Measurements from ENCODE around the gene NYAP1. TPM values are rescaled to one million over a fixed set of nuclear protein-coding genes. Genes with fewer than 3 reads are reported as not detected.
"Not testable (repeated sequence)": the region's sequence is repeated elsewhere in the genome, so short reads cannot be mapped to it uniquely, and the experiment has no call there.

NYAP1 gene
- total RNA-seq, 1 donor from 2014 or later = 3.1 TPM

GRCh38 chr7:100540073-100540723, 56.5 kb downstream of the NYAP1 start:
- Histone ChIP-seq H3K36me3 (ENCODE audit: control insufficient read depth in 3 of 3, insufficient read depth in 3 of 3, low read length in 3 of 3) (no peaks in the 10 kb centered on the region), H3K9ac (ENCODE audit: low read depth in 1 of 3, low read length in 3 of 3) (peak overlapping the region; percentile 45 to 66 (median 51)), H3K4me1 (ENCODE audit: control insufficient read depth in 3 of 3, insufficient read depth in 3 of 3, low read length in 3 of 3) (peaks cover 16 to 22% (median 20%) of the 10 kb centered on the region in 3 donors), H3K9me3 (ENCODE audit: control insufficient read depth in 3 of 3, low read length in 3 of 3) (no peaks in the 10 kb centered on the region), H3K4me3 (ENCODE audit: low read length in 3 of 3) (peak overlapping the region; percentile 76 to 83 (median 79)), H3K27me3 (ENCODE audit: control insufficient read depth in 3 of 3, insufficient read depth in 3 of 3, low read length in 3 of 3) (no peaks in the 10 kb centered on the region), H3K27ac (ENCODE audit: low read depth, low read length) (no peak overlapping the region)

- H3K27ac ChIP-seq (ENCODE audit: low read depth, low read length); H3K9me3 ChIP-seq (ENCODE audit: control insufficient read depth in 3 of 3, low read length in 3 of 3); H3K4me3 ChIP-seq (ENCODE audit: low read length in 3 of 3); H3K9ac ChIP-seq (ENCODE audit: low read depth in 1 of 3, low read length in 3 of 3); H3K36me3 ChIP-seq (ENCODE audit: control insufficient read depth in 3 of 3, insufficient read depth in 3 of 3, low read length in 3 of 3); H3K27me3 ChIP-seq (ENCODE audit: control insufficient read depth in 3 of 3, insufficient read depth in 3 of 3, low read length in 3 of 3): not testable (repeated sequence)
- peaks cover 28 to 34% (median 31%) of the 10 kb centered on the region in 3 donors for H3K4me1 ChIP-seq (ENCODE audit: control insufficient read depth in 3 of 3, insufficient read depth in 3 of 3, low read length in 3 of 3)
Observed at GRCh38 chr7:100541309-100541708, 57.6 kb downstream of the NYAP1 start.

- Histone ChIP-seq H3K9me3 (ENCODE audit: control insufficient read depth in 3 of 3, low read length in 3 of 3) (no peaks in the 10 kb centered on the region), H3K27ac (ENCODE audit: low read depth, low read length) (no peak overlapping the region), H3K9ac (ENCODE audit: low read depth in 1 of 3, low read length in 3 of 3) (no peak overlapping the region), H3K4me1 (ENCODE audit: control insufficient read depth in 3 of 3, insufficient read depth in 3 of 3, low read length in 3 of 3) (peaks cover 38 to 45% (median 40%) of the 10 kb centered on the region in 3 donors), H3K4me3 (ENCODE audit: low read length in 3 of 3) (no peak overlapping the region), H3K27me3 (ENCODE audit: control insufficient read depth in 3 of 3, insufficient read depth in 3 of 3, low read length in 3 of 3) (no peaks in the 10 kb centered on the region), H3K36me3 (ENCODE audit: control insufficient read depth in 3 of 3, insufficient read depth in 3 of 3, low read length in 3 of 3) (no peaks in the 10 kb centered on the region)
Observed at GRCh38 chr7:100543586-100543985, 59.9 kb downstream of the NYAP1 start.

- no peaks in the 10 kb centered on the region for H3K36me3 ChIP-seq (ENCODE audit: control insufficient read depth in 3 of 3, insufficient read depth in 3 of 3, low read length in 3 of 3)
- H3K9me3 ChIP-seq (ENCODE audit: control insufficient read depth in 3 of 3, low read length in 3 of 3) = no peaks in the 10 kb centered on the region
- H3K27me3 ChIP-seq (ENCODE audit: control insufficient read depth in 3 of 3, insufficient read depth in 3 of 3, low read length in 3 of 3) = no peaks in the 10 kb centered on the region
- H3K27ac ChIP-seq (ENCODE audit: low read depth, low read length) = peak overlapping the region; percentile 19
- H3K4me1 ChIP-seq (ENCODE audit: control insufficient read depth in 3 of 3, insufficient read depth in 3 of 3, low read length in 3 of 3) = peaks cover 38 to 45% (median 39%) of the 10 kb centered on the region in 3 donors
- no peak overlapping the region for H3K4me3 ChIP-seq (ENCODE audit: low read length in 3 of 3)
- no peak overlapping the region for H3K9ac ChIP-seq (ENCODE audit: low read depth in 1 of 3, low read length in 3 of 3)
Observed at GRCh38 chr7:100544386-100544785, 60.7 kb downstream of the NYAP1 start.

Small RNA genes lying within 50 kb of the gene (small RNA-seq; reads per million reads assigned to genes)
- gene RN7SL416P = not detected

Other genes with a start within 250 kb of the NYAP1 start
- gene SPDYE3, start 176.2 kb upstream of the NYAP1 start, total RNA-seq = not detected
- gene PILRB, start 125.8 kb upstream of the NYAP1 start, total RNA-seq = 4.2 TPM
- gene PILRA, start 110.4 kb upstream of the NYAP1 start, total RNA-seq = 1.6 TPM
- 3.1 TPM for gene ZCWPW1, start 55.2 kb upstream of the NYAP1 start, total RNA-seq
- gene MEPCE, start 54.1 kb upstream of the NYAP1 start, total RNA-seq = 30.8 TPM
- 5.2 TPM for gene PPP1R35, start 47.4 kb upstream of the NYAP1 start, total RNA-seq
- not detected for gene SPACDR, start 19.7 kb upstream of the NYAP1 start, total RNA-seq
- 13.6 TPM for gene TSC22D4, start 4.7 kb upstream of the NYAP1 start, total RNA-seq
- gene AGFG2, start 55.3 kb downstream of the NYAP1 start, total RNA-seq = 3.1 TPM
- not detected for gene SAP25, start 90.0 kb downstream of the NYAP1 start, total RNA-seq
- 6.3 TPM for gene LRCH4, start 102.2 kb downstream of the NYAP1 start, total RNA-seq
- 1.0 TPM for gene FBXO24, start 102.4 kb downstream of the NYAP1 start, total RNA-seq
- gene PCOLCE, start 118.4 kb downstream of the NYAP1 start, total RNA-seq = 91.9 TPM
- gene MOSPD3, start 128.6 kb downstream of the NYAP1 start, total RNA-seq = 2.6 TPM
- 1.0 TPM for gene TFR2, start 157.6 kb downstream of the NYAP1 start, total RNA-seq
- gene ACTL6B, start 172.5 kb downstream of the NYAP1 start, total RNA-seq = not detected
- gene GNB2, start 189.8 kb downstream of the NYAP1 start, total RNA-seq = 48.5 TPM
- gene GIGYF1, start 210.3 kb downstream of the NYAP1 start, total RNA-seq = 12.0 TPM
- 27.7 TPM for gene POP7, start 222.2 kb downstream of the NYAP1 start, total RNA-seq
- not detected for gene EPO, start 236.5 kb downstream of the NYAP1 start, total RNA-seq
- gene ZAN, start 249.7 kb downstream of the NYAP1 start, total RNA-seq = not detected

All from skeletal muscle tissue (tissue), 5 donors.